Stimulated activated CD4-positive, alpha-beta T cell treated with anti-CD3 and anti-CD28 coated beads, Interleukin-4, amount 100 ng/mL, for 24 hours (primary cell): ENCODE results near the gene SYNPO.

Source experiments
- DNase-seq: peaks from one replicate; pipeline ENCODE4 v3.0.0-alpha.2; 2020

The SYNPO gene

GRCh38 chr5:150700594-150701377, 60.3 kb downstream of the SYNPO start, which contains the start of gene RBM22:
Gene RBM22 (minus strand): TSS chr5:150701062. CDS start chr5:150700985, 77 bp downstream.
- peak; percentile 92 for DNase-seq

GRCh38 chr5:150703762-150704161, 63.3 kb downstream of the SYNPO start:
- DNase-seq: no peak

- DNase-seq: no peak
These were observed 66.4 kb downstream of the SYNPO start for GRCh38 chr5:150706776-150707390.
